Measurements from ENCODE around the gene MYH9.

The MYH9 gene

DNA sequence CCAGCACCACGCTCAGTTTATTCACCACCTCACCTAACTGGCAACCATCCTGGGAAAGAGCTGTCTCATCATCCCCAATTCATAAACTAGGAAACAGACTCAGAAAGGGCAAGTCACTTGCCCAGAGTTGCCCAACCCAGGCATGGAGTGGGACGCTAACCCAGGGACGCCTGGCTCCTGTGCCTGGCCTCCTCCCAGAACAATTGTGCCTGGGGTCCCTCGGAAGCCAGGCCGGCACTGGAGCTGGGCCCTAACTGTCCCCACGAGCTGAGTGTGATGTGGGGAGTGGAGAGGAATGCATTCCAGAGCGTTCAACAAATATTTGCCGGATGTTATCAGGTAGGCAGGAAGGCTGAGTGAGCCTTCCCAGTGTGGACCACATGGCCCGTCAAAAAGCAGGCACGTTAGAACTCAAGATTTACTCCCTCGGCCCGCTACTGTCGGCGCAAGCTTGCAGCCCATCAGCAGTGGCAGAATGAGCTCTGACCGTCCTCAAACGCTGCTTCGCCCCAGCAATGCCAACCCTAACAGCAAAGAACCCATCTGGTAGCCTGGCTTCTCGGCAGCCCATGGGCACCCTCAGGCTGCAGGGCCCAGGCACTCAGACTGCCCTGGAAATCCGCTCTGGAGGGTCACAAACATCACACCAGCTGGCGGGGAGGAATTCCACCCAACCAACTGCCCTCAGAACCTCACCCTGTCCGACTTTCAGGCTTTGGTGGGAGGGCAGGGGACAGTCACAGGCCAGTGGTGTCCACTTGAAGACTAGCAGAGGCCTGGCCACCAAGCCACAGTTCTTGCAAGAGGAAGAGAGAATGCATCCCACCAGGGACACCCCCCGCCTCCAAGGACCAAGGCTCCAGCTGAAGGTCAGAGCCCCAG, 35.6 kb downstream of the MYH9 start:
- peaks cover 92% of the 10 kb centered on the region for H3K79me2 ChIP-seq (ENCODE audit: insufficient read depth, low read length)
- no peaks in the 10 kb centered on the region for H3F3A ChIP-seq (ENCODE audit: insufficient read depth)
- H3K9ac ChIP-seq (ENCODE audit: low read length), result no peak overlapping the region
- no peaks in the 10 kb centered on the region for H3K27me3 ChIP-seq (ENCODE audit: low read length)
- no peak overlapping the region for H3K4me3 ChIP-seq (ENCODE audit: insufficient read depth, low read length, poor library complexity, severe bottlenecking)
- H3K36me3 ChIP-seq (ENCODE audit: low read length), result no peaks in the 10 kb centered on the region
- no peaks in the 10 kb centered on the region for H3K9me2 ChIP-seq (replicated peaks; ENCODE audit: insufficient read depth, low read length)
- H2AFZ ChIP-seq (ENCODE audit: low read depth, low read length, severe bottlenecking), result no peak overlapping the region
- TF ChIP-seq EZH2phosphoT487 (conservative IDR thresholded peaks at IDR 0.05; ENCODE audit: low read length), result no peak
- TF ChIP-seq, protein P1, sequence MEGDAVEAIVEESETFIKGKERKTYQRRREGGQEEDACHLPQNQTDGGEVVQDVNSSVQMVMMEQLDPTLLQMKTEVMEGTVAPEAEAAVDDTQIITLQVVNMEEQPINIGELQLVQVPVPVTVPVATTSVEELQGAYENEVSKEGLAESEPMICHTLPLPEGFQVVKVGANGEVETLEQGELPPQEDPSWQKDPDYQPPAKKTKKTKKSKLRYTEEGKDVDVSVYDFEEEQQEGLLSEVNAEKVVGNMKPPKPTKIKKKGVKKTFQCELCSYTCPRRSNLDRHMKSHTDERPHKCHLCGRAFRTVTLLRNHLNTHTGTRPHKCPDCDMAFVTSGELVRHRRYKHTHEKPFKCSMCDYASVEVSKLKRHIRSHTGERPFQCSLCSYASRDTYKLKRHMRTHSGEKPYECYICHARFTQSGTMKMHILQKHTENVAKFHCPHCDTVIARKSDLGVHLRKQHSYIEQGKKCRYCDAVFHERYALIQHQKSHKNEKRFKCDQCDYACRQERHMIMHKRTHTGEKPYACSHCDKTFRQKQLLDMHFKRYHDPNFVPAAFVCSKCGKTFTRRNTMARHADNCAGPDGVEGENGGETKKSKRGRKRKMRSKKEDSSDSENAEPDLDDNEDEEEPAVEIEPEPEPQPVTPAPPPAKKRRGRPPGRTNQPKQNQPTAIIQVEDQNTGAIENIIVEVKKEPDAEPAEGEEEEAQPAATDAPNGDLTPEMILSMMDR (IDR thresholded peaks at IDR 0.05; ENCODE audit: insufficient read depth, low read length, poor library complexity, severe bottlenecking), result no peak
- no peak overlapping the region for H3K4me2 ChIP-seq (ENCODE audit: low read depth, low read length, poor library complexity, severe bottlenecking)
- peaks cover 16% of the 10 kb centered on the region; the same call in 1 of the 2 replicates for H4K20me1 ChIP-seq (ENCODE audit: low read depth, low read length)
- H3K27ac ChIP-seq (ENCODE audit: low read depth, low read length), result no peak overlapping the region
- no peaks in the 10 kb centered on the region for H3K9me3 ChIP-seq (ENCODE audit: insufficient read depth, low read length)

DNA sequence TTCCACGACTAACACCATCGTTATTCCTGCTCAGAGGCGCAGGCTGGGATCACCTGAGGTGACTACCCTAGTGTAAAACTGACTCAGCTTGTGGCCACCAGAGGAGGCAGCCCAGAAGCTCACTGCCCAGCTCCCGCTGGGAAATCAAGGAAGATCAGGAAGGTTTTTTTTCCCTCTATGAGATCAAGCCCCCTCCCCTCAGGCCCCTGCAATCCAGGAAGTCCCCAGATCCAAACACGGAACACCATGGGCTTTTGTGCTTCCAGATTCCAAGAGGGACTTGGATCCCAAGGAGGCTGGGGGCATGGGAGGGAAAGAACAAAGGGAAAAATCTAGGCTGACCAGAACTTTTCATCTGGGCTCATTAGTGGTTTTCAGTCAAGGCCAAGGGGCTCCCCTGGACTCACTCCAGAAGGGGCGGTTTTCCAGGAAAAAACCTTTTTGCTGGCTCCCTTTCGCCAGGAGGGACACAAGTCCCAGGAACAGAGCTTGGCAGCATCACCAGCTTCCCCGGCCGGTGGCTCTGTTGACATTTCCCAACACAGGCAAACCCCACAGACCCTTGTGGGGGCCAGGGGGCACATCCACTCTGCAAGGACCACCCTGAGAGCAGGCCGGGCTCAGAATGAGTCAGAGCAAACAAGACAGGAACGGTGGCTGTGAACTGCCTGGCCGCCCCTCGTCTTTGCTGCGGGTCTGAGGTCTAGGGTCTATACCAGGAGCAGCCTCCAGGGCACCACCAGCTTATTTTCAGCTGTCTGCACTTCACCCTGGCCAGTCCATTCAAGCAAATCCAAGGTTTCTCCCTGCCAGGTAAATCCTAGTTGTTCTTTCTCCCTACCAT, 36.8 kb downstream of the MYH9 start:
- H3K9me2 ChIP-seq (replicated peaks; ENCODE audit: insufficient read depth, low read length), result no peaks in the 10 kb centered on the region
- H3K36me3 ChIP-seq (ENCODE audit: low read length), result no peaks in the 10 kb centered on the region
- H3K9ac ChIP-seq (ENCODE audit: low read length), result no peak overlapping the region
- H3K79me2 ChIP-seq (ENCODE audit: insufficient read depth, low read length), result peaks cover 92% of the 10 kb centered on the region
- H3K27ac ChIP-seq (ENCODE audit: low read depth, low read length), result no peak overlapping the region
- H4K20me1 ChIP-seq (ENCODE audit: low read depth, low read length), result peaks cover 14% of the 10 kb centered on the region; the same call in 1 of the 2 replicates
- H3K4me2 ChIP-seq (ENCODE audit: low read depth, low read length, poor library complexity, severe bottlenecking), result no peak overlapping the region
- H3K27me3 ChIP-seq (ENCODE audit: low read length), result no peaks in the 10 kb centered on the region
- no peaks in the 10 kb centered on the region for H3K9me3 ChIP-seq (ENCODE audit: insufficient read depth, low read length)
- no peak overlapping the region for H2AFZ ChIP-seq (ENCODE audit: low read depth, low read length, severe bottlenecking)
- H3K4me3 ChIP-seq (ENCODE audit: insufficient read depth, low read length, poor library complexity, severe bottlenecking), result no peak overlapping the region
- no peaks in the 10 kb centered on the region for H3F3A ChIP-seq (ENCODE audit: insufficient read depth)
- no peak for TF ChIP-seq EZH2phosphoT487 (conservative IDR thresholded peaks at IDR 0.05; ENCODE audit: low read length)
- TF ChIP-seq, protein P1 (IDR thresholded peaks at IDR 0.05; ENCODE audit: insufficient read depth, low read length, poor library complexity, severe bottlenecking), result no peak

DNA sequence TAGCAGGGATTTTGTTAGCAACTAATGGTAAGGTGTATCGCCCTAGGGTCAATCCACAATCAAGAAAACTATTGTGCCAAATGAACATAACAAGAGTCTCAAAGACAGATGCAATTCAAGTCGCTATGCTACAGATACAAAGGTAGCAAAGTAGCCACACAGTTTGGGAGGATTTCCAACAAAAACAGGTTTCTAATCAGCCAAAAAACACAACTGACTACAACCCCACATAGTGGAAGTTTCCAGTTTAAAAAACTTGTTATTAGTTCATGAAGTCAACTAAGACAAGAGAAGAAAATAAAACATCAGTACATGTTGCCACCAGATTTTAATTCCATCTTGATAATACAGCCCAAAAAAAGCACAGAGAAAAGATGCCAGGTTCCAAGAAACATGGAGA, 38.0 kb downstream of the MYH9 start:
- Histone ChIP-seq H4K20me1 (ENCODE audit: low read depth, low read length) (peaks cover 5% of the 10 kb centered on the region; the same call in 1 of the 2 replicates), H3K27me3 (ENCODE audit: low read length) (no peaks in the 10 kb centered on the region), H3K27ac (ENCODE audit: low read depth, low read length) (no peak overlapping the region), H3F3A (ENCODE audit: insufficient read depth) (no peaks in the 10 kb centered on the region), H3K4me3 (ENCODE audit: insufficient read depth, low read length, poor library complexity, severe bottlenecking) (no peak overlapping the region), H2AFZ (ENCODE audit: low read depth, low read length, severe bottlenecking) (no peak overlapping the region), H3K9me2 (replicated peaks; ENCODE audit: insufficient read depth, low read length) (no peaks in the 10 kb centered on the region), H3K79me2 (ENCODE audit: insufficient read depth, low read length) (peaks cover 91% of the 10 kb centered on the region), H3K9me3 (ENCODE audit: insufficient read depth, low read length) (no peaks in the 10 kb centered on the region), H3K4me2 (ENCODE audit: low read depth, low read length, poor library complexity, severe bottlenecking) (no peak overlapping the region), H3K9ac (ENCODE audit: low read length) (no peak overlapping the region), H3K36me3 (ENCODE audit: low read length) (no peaks in the 10 kb centered on the region)
- TF ChIP-seq, protein P1 (IDR thresholded peaks at IDR 0.05; ENCODE audit: insufficient read depth, low read length, poor library complexity, severe bottlenecking), result no peak
- no peak for TF ChIP-seq EZH2phosphoT487 (conservative IDR thresholded peaks at IDR 0.05; ENCODE audit: low read length)

All from SU-DHL-6 (cell line).